RWPE2 (cell line): ENCODE results near the gene MYO5A.
"Not testable (repeated sequence)": the region's sequence is repeated elsewhere in the genome, so short reads cannot be mapped to it uniquely, and the experiment has no call there.

Source experiments
- ATAC-seq: fragments of 200-7000 bp; cut with Tn5 transposase; 3 replicates; pipeline ENCODE4 v1.9.1; 2021; ENCODE audit warnings: low read depth
- DNase-seq: peaks from one replicate; pipeline ENCODE4 v3.0.0-alpha.2; 2020; ENCODE audit warnings: low spot score
- H3K27ac ChIP-seq: fragments of 450-650 bp; 2 replicates; pipeline ENCODE4 v1.5.1; 2017; ENCODE audit warnings: mild to moderate bottlenecking; ENCODE audit not compliant: poor library complexity, severe bottlenecking
- H3K27me3 ChIP-seq: fragments of 250-450 bp; sonication (Bioruptor Pico); 2 replicates; pipeline ENCODE4 v1.5.1; 2021; ENCODE audit warnings: mild to moderate bottlenecking, moderate library complexity; ENCODE audit not compliant: insufficient read depth, poor library complexity, severe bottlenecking
- H3K36me3 ChIP-seq: fragments of 250-450 bp; sonication (Bioruptor Pico); 2 replicates; pipeline ENCODE4 v1.5.1; 2020; ENCODE audit warnings: low read depth, mild to moderate bottlenecking, moderate library complexity
- H3K4me1 ChIP-seq: fragments of 250-450 bp; sonication (Bioruptor Pico); 2 replicates; pipeline ENCODE4 v1.5.1; 2021; ENCODE audit warnings: mild to moderate bottlenecking, moderate library complexity; ENCODE audit not compliant: insufficient read depth, poor library complexity, severe bottlenecking
- H3K4me3 ChIP-seq: fragments of 250-450 bp; sonication (Bioruptor Pico); 2 replicates; pipeline ENCODE4 v1.5.1; 2021; ENCODE audit warnings: mild to moderate bottlenecking, moderate library complexity; ENCODE audit not compliant: severe bottlenecking
- H3K9me3 ChIP-seq: fragments of 250-450 bp; sonication (Bioruptor Pico); 2 replicates; pipeline ENCODE4 v1.5.1; 2021; ENCODE audit warnings: mild to moderate bottlenecking, moderate library complexity; ENCODE audit not compliant: severe bottlenecking
- CTCF ChIP-seq: fragments of 450-650 bp; IDR thresholded peaks from one replicate; pipeline ENCODE4 v1.5.1; 2017; ENCODE audit warnings: mild to moderate bottlenecking, moderate library complexity; ENCODE audit not compliant: poor library complexity, severe bottlenecking

MYO5A gene

GRCh38 chr15:52568601-52569585 is 40.2 kb upstream of the MYO5A start, which contains the start of gene ARPP19:
Gene ARPP19, minus strand, starts transcription at chr15:52569030. Its CDS starts 138 bp downstream, at chr15:52568892.
- Histone ChIP-seq H3K27ac (peak within 1 kb of the TSS; percentile 75), H3K27me3 (no peaks in the 10 kb centered on the region), H3K4me1 (peaks cover 27% of the 10 kb centered on the region), H3K4me3 (peak within 1 kb of the TSS; percentile 80), H3K36me3 (peaks cover 33% of the 10 kb centered on the region), H3K9me3 (no peaks in the 10 kb centered on the region)
- ATAC-seq (peak; percentile 90), DNase-seq (peak; percentile 99)
- TF ChIP-seq CTCF, result peak; percentile 15

DNA sequence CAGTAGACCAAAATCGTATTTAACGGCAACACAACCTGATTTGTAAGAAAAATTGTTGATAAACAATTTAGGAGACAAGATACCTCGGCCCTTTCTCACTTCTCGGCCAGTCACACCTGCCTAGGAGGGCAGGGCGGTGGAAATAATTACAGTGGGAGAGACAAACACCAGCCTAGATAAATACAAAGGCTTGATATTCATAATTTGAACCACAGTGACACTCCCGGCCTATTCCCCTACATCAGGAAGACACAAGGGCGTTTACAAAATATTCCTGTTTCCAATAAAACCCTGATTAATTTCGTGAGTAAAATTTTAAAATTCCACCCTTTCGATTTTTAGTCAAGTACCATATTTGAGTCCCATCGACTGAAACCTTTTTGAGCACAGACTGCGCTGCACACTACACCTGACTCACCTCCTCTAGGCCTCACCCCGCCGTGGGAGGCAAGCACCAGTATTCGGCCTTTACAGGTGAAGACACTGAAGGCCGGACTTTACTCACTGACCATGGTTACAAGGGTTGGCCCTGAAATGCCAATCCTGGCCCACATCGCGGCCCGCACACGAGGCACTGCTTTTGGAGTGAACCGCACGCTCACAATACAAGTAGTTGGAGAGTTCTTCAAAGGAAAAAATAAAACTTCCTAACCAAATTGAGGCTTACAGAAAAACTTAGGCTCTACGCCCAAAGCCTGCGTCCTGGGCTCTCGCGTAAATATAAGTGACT is 39.4 kb upstream of the MYO5A start:
- H3K27ac ChIP-seq, result peak overlapping the region; percentile 75
- peaks cover 28% of the 10 kb centered on the region for H3K4me1 ChIP-seq
- ATAC-seq (peak; percentile 63), DNase-seq (peak; percentile 78)
- H3K9me3 ChIP-seq, result no peaks in the 10 kb centered on the region
- H3K36me3 ChIP-seq, result peaks cover 42% of the 10 kb centered on the region
- no peaks in the 10 kb centered on the region for H3K27me3 ChIP-seq
- H3K4me3 ChIP-seq, result peak overlapping the region; percentile 80
- TF ChIP-seq CTCF, result no peak

DNA sequence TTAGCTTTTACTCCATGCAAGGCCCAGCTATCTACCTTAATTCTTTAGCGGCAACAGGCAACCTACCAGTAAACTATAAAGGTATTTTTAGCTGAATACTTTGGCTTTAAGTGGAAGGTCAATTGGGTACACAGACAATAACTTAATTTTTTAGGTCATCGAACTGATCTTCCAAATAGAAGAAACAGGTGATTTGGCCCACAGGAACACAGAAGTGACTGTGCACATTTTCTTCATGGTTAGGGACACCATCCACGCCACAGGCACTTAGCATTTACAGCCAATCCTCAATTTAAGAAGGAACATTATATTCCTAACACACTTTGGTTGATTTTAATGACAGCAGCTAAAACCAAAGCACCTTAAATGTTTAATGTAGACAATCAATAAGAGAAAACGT is 38.2 kb upstream of the MYO5A start:
- Histone ChIP-seq H3K27ac (no peak overlapping the region), H3K4me3 (peak overlapping the region; percentile 80), H3K36me3 (peaks cover 43% of the 10 kb centered on the region), H3K27me3 (no peaks in the 10 kb centered on the region), H3K4me1 (peaks cover 33% of the 10 kb centered on the region), H3K9me3 (no peaks in the 10 kb centered on the region)
- no peak for ATAC-seq
- no peak for DNase-seq
- TF ChIP-seq CTCF, result no peak

GRCh38 chr15:52565417-52566358 is 37.0 kb upstream of the MYO5A start:
- H3K9me3 ChIP-seq, H3K4me3 ChIP-seq, H3K27ac ChIP-seq, H3K27me3 ChIP-seq, ATAC-seq, DNase-seq: not testable (repeated sequence)
- peaks cover 51% of the 10 kb centered on the region for H3K36me3 ChIP-seq
- H3K4me1 ChIP-seq, result peaks cover 42% of the 10 kb centered on the region
